NCI-H187 treated with DMSO at 0.1 percent for 48 hours (cell line): ENCODE results near the gene RASD2.

Experiments
- DNase-seq: peaks from one replicate; lab custom pipeline; 2025; lab: John Stamatoyannopoulos, UW

The RASD2 gene

DNA sequence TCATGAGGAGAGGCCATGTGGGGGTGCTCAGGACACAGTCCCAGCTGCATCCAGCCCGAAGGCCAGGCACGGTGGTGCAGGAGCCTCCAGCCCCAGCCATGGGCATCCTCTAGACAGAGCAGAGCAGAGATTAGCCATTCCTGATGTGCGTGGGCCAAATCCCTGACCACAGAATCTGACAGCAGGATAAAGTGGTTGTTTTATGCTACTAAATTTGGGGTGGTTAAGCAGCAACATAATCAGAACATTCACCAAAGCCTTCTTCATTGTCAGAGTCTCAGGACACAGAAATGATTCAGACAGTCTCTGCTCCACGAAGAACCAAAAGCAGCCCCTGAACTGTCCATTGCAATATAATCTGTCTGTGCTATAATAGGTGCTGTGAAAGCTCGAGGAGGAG, 19.7 kb downstream of the RASD2 start:
- no peak for DNase-seq

DNA sequence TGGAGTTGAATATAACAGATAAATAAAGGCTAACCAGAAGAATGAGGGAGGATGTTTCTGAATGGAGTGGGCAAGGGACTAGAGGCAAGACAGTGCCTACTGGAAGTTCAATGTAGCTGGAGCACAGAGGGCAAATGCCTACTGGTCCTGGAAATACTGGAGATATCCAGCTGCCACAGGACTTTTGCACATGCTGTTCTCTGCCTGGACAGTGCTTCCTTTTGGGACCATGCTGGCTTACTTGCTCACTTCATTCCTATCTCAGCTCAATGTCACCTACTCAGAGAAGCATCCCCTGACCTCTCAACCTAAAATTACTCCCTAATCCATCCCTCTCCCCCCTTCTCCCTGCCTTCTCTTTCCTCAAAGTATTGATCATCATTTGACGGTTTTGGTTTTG, 20.2 kb downstream of the RASD2 start:
- DNase-seq: no peak

DNA sequence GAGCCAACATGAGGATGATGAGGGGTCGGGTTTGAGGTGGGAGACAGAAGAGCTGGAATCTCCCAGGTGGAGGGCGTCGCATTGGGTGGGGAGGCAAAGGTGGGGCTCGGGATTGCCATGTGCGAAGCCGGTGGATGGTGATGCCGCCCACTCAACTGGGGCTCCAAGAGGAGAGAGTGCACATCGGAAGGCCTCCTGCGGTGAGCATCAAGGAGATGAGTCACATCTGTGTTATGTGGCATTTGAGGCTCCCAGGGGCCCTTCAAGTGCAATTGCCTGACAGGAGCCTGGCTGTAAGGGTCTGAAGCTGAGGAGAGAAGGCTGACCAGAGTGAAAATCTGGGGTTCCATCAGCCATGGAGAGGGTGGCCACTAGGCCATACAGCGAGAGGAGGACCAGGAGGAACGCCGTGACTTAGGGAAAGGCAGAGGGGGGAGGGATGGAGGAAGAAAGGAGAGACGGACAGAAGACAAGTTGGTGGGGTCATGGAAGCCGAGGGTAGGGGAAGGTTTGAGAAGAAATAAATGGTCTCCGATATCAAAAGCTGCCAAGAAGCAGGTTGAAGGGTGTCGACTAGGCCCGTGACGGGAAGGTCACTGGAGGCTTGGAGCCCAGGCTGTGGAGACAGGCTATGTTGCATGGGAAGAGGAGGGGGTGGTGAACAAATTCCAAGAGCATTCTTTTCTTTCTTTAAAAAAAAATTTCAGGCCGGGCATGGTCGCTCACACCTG, 21.3 kb downstream of the RASD2 start:
- DNase-seq: no peak

DNA sequence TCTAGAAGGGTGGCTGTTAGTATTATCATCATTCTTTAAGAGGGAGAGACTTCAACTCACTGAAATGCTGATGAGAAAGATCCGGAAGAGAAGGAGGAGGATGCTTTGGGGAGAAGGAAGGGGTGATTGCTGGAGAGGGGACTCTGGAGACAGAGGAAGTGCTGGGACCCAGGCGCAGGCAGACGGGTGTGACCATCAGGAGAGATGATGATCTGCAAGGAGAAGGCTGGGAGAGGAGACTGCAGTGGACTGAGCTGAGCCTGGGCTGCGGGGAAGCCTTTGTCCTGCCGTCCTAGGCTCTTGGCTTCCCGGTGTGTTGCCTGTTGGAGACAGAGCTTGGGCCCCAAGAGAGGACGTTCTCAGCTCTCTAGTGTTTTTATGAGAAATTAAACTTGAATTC, 22.6 kb downstream of the RASD2 start:
- no peak for DNase-seq

DNA sequence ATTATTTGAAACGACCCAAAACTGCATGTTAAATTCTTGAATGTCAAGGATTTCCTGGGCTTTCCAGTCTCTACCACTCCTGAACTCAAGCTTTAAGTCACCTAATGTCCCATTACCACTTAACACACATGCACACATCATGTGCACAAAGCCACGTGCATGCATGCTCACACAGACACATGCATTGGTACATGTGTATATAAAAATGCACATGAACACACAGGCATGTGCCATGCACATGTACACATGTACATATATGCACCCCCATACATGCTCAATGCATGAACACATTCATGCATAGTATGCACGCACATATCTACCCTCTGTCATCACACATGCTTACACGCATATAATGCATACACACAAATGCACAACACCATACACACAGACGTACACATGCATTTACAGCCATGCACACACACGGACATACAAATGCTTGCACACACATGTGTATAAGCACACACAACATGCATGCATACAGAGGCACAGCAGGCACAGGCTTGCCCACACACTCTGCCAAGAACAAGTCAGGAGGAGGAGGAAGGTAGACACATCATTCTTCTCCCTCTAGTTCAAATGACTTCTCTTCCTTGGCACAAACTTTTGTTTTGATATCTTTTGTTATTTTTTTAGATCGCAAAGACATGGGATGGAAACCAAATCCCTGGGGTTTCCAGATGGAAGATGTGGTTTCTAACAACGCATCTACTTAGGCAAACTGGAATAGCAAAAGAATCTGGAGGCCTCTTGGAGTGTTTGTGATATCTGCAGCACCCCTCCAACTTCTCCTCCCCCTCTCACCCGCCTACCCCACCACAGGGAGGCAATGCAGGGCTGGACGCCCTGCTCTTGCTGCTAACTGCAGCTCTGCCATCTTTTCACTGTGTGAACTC, 24.6 kb downstream of the RASD2 start:
- DNase-seq: no peak

DNA sequence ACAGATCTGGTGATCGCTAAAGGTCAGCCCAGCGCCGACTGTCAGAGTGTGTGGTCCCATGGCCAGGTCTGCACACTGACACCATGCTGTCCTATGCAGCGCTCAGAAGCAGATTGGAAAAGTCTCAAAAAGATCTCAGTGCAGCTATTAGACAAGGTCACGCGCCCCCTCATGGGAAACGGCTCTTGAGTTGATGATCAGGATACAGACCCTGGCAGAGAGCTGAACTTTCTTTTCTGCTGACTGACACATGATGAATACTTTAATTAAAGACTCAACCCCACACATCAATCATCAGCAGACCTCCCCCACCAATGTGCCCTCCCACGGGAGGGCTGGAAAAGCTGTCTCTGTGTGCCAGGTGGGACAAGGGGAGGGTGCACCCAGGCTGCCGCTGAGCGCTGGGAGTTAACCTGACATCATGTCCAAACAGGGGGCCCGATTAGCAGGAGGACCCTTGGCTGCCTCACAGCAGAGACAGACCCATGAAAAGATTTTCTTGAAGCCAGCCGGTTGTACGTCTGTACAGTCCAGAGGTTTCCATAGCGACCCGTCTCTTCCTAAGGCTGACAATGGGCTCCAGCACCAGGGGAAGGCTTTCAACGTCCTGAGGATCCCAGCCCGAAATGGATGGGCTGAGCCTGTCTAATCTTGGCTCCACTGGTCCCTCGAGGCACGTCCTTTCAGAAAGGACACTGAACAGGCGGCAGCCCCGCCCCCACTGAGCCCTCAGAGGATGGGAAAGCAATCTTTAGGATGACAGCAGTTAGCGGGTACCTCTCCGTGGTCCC, 26.9 kb downstream of the RASD2 start:
- DNase-seq: no peak

DNA sequence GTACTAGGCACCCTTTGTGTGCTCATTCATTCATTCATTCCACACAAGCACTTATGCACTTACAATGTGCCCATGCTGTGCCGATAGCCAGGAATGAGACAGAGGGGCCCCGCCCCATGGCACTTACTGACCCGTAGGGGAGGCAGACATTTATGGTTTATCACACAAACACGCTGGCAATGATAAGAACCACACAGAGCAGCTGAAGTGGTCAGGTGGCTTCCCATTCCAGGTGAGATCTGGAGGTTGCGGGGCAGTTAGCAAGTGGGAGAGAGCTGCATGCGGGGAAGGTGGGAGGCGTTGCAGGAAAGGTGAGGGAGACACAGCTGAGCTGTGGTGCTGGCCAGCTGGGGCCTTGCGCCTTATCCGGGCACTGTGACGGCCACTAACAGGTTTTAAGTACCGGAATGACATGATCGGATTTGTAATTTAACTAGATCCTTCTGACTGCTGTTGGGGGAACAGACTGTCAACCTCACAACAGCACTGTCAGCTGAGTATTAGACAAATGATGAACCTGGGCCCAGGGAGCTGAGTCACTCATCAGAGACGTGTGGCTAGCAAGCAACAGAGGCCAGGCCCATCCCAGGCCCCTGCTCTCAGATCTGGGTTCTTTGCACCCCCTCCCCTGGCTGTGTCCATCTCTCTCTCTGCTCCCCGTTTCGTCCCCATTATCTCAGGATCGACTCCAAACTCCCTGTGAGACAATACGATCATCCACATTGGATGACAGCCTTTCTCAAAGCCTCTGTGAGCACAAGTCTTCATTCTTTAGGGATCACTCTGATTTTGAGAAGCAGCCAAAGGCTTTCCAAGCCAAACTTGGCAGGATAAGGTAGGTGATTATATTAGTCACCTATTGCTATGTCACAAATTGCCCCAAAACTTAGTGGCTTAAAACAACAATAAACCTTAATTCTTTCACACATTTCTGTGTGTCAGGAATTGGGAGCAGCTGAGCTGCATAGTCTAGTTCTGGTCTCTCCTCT, 28.4 kb downstream of the RASD2 start:
- DNase-seq: no peak

DNA sequence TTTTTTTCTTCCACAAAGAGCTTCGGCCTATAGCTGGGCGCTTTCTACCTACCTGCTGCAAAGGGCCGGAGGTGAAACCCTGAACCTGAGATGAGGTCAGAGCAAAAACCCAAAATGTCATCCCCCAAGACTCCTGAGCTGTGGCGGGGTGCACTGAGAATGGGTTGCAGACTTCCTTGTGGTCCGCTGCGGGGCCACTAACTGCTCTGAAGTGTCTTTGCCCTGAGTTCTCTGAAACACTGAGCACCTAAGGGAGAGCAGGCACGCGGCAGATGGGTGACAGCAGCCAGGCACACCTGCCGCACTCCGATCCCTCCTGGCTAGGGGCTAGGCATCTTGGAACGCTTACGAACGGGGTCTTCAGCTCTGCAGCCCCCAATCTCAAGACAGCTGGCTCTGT, 29.3 kb downstream of the RASD2 start:
- DNase-seq: no peak

DNA sequence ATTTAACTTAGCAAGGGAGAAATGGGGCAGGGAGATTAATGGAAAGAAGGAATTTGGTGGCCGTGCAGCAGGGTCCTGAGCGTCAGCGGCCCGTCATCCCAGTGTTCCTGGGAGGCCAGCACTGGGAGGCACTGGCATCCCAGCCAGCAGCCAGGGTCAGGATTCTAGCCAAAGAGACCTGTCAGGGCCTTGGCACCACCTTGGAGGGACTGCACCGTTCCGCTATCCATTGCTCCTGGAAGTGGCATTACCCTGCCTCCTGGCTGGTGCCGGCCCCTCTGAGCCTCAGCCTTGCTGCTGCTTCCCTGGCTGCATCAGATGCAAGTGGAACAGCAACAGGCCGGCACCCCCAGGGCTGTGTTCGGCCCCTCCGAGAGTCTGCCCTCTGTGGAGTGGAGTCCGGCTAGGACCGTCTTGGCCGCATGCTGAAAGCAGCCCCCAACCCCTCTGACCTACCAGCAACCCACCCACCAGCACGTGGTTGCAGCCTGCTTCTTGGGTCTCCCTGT, 30.1 kb downstream of the RASD2 start:
- DNase-seq: no peak

DNA sequence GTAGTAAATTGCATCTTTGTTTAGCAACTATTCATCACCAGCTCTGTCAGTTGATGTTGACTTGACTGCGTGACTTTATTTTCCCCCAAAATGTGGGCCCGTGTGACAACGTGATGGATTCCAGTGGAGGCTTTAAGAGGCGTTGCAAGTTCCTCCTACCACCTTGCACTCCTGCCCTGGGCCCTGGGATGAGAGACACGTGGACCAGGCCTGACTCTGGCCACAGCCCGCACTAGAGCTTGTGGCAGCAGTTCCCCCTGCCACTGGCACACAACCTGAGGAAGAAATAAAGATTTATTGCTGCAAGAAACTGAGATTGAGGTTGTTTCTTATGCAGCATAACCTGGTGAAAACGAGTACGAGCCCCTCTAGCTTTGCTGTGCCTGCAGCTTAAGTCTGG, 31.9 kb downstream of the RASD2 start:
- DNase-seq: no peak

DNA sequence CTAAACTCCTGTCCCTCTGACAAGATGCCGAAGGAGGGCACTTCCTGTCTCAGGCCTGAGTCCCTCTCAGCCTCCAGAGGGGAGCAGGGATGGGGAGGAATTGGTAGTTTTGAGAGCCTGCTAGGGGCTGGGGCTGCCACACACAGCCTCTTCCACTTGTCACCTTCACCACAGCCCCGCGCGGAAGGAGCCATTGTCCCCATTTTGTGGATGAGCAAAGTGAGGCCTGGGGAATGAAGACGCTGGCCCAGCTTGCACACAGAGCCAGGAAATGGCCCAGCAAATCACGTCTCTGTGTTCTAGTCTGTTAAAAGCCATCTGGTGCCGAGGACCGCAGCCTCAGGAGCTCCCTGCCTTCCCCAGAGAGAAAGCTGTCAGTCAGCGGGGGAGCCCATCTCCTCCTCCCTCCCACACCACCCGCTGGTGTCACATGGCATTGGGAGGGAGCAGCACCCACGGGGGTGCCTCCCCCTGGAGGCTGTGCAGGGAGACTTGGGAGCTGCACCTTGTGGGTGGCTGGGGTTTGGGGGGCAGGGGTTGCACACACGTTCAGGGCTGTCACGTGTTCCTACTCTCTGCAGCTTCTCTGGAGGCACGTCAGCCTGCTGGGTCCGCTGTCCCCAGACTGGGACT, 34.6 kb downstream of the RASD2 start:
- DNase-seq: no peak

DNA sequence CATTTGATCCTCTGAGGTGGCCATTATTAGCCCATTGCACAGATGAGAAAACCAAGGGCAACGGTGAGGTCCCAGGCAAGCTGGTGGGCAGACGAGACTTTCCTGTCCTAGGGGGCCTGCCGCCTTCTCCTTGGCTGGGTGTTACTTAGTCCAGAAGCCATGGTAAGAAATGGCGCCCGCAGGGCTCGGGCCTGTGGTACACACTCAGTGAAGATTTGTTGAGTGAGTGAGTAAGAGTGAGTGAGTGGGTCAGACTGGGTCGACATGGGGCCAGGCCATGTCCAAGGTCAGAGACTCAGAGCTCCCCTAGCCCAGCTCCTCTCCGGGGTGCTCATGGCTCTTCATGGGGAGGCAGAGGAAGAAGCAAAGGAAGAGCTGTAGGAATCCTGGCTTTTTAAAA, 36.0 kb downstream of the RASD2 start:
- DNase-seq: no peak

DNA sequence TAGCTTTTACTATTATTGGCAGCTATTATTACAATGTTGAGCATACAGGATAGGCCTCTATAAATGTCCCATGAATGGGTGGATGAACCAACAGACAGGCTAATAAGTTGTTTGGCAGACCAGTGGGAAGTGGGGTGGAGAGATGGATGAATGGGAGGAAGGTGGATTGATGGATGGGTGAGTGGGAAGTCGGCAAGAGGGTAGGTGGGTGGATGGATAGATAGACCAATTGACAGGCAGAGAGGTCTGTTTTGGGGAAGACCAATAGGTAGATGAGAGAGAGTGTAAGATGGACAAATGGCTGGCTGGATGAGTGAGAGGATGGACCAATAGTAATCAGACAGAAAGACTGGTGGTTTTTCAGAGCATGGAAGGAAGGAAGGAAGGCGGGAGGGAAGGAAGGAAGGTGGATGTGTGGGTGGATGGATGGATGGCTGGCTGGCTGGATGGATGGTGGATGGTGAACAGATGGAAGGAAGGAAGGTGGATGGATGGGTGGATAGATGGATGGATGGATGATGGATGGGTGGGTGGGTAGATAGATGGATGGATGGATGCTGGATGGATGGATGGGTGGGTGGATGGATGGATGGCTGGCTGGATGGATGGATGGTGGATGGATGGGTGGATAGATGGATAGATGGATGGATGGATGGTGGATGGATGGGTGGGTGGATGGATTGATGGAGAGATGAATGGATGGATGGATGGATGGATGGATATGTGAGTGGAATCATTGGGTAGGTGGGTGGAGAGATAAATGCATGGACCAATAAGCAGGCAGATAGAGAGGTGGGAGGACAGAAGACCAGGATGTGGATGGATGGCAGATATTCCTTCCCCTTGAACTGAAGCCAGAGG, 37.4 kb downstream of the RASD2 start:
- DNase-seq: no peak

DNA sequence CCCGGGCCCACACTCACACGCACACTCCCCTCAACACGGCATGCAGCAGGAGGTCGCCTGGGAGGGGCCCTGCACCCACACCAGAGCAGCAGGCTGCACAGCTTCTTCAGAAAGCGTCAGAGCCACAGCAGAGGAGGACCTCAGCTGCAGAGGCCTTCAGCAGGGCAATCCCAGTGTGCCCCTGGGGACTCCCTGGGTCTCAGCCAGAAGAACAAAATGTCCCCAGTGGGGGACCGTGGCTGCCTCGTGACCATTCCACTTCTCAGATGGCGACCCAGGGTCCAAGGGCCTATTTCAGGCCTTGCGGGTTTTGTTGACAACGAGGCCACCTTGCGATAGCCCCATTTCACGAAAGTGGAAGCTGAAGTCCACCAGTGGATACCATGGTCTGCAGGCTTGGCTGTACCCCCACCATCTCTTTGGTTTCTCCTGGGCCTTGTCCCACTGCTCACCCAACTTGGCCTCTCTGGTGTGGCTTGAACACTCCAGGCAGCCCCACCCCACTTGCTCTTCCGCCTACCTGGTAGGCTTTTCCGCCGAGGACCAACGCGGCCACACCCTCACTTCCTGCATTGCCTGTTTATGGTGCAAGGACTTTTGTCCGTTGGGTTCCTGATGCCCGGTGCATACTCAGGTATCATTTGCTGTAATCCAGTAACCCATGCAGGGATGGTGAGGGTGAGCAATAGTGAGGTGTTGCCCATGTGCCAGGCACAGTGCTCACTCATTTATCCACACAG, 38.4 kb downstream of the RASD2 start:
- DNase-seq: no peak

DNA sequence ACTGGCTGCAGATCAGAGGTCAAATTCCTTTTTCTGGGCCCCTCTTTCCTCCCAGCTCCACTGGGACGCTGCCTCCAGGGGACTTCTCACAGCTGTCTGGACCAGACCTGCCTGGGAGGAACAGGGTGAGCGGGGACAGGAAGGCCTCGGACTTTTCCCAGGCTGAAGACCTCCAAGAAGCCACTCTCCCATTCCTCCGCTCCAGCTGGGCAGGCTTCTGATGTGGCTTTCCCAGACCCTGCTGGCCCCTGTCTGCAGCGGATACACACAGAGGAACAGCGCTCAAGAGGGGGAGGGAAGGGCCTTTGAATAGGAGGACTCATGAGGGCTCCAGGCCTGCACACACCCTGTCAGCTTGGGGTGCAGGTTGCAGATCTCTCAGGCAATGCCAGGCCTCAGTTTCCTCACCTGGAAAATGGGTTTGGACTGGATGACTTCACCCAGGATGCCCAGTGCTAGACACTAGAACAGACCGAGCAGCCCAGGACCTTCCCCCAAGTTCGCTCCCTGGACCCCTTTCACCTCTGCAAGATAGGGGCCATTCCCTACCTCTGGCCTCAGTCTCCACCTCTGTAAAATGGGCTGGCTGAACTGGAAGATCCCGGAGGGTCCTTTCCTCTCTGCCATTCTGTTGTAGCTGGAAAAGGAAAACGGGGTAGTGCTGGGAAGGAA, 39.9 kb downstream of the RASD2 start:
- no peak for DNase-seq

DNA sequence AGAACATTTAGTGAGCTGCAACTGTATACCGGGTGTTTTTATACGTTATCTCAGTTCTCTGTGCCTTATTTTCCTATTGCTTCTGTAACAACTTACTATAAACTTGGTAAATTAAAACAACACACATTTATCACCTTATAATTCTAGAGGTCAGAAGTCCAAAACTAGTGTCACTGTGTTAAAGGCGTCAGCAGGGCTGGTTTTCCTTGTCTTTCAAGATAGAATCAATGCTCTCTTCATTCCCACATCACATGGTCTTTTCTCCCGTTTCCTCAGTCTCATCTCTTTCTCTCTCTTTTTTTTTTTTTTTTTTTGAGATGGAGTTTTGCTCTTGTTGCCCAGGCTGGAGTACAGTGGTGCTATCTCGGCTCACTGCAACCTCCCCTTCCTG, 40.4 kb downstream of the RASD2 start:
- no peak for DNase-seq

DNA sequence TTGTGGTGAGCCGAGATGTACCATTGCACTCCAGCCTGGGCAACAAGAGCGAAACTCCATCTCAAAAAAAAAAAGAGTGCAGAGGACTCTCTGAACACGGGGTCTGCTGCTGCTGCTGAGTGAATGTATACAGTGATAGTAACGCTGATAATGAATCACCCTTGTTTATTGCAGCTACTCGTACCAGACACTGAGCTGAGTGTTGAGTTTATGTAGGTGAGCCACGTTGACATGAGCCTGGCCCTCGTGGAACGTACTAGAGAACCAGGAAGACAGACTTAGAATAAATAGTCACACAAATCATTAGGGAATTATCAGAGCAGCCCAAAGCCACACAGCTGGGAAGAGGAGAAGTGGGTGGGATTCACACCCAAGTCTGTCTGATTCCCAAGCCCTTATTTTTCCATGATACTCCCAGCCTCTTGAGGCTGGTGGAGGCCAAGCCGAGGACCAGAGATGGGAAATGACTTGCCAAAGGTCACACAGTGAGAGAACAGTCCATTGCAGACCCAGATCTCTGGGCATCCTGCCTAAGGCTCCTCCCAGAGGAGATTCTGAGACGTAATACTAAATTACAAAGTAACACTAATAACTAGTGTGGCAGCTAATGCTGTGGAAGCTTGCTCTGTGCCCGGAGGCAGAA, 41.7 kb downstream of the RASD2 start:
- no peak for DNase-seq
